HEK293T (cell line): Measurements from ENCODE around the gene FIGN.

Experiments used
- FOXM1 ChIP-seq: fragments of 450-650 bp; IDR thresholded peaks from 2 replicates; pipeline ENCODE4 v1.6.1; 2017; ENCODE audit warnings: mild to moderate bottlenecking, borderline replicate concordance
- PKNOX1 ChIP-seq: fragments of 450-650 bp; IDR thresholded peaks from 2 replicates; pipeline ENCODE4 v1.6.1; 2016

- TF ChIP-seq FOXM1 (no peak), PKNOX1 (no peak)
These were observed 142.7 kb downstream of the FIGN start for GRCh38 chr2:163592954-163593622.
